ENCODE measurements around the gene REC8. TPM values are rescaled to one million over a fixed set of nuclear protein-coding genes. Genes with fewer than 3 reads are reported as not detected.

The REC8 gene
- total RNA-seq, 1 experiment from 2014 or later: 7.6 TPM

DNA sequence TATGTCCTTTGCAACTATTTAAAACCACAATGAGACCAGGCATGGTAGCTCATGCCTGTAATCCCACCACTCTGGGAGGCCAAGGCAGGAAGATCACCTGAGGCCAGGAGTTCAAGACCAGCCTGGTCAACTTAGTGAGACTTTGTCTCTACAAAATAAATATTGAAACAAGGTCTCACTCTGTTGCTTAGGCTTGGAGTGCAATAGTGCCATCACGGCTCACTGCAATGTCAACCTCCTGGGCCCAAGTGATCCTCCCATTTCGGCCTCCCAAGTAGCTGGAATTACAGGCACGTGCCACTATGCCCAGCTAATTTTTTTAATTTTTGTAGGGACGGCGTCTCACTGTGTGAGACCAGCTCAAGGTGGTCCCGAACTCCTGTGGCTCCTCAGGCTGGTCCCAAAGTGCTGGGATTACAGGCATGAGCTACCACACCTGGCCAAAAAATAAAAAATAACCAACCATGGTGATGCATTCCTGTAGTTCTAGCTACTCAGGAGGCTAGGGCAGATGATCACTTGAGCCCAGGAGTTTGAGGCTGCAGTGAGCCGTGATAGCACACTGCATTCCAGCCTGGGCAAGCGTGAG lies 42.4 kb upstream of the REC8 start:
- intact Hi-C loops (cut with micrococcal nuclease): no loop called here
- Histone ChIP-seq H3K27me3 (ENCODE audit: insufficient read depth, low read length) (no peaks in the 10 kb centered on the region), H3K4me3 (replicated peaks in 1 of 2; ENCODE audit: low read depth in 1 of 2, low read length in 2 of 2) (no peak overlapping the region), H3K27ac (ENCODE audit: low read depth, low read length) (no peak overlapping the region), H3K9me2 (ENCODE audit: insufficient read depth) (no peaks in the 10 kb centered on the region), H3K36me3 (ENCODE audit: control insufficient read depth in 1 of 2, insufficient read depth in 2 of 2, low read length in 2 of 2) (no peaks in the 10 kb centered on the region), H3K4me1 (ENCODE audit: control insufficient read depth in 1 of 2, insufficient read depth in 2 of 2, low read length in 2 of 2) (no peaks in the 10 kb centered on the region), H3K4me2 (ENCODE audit: low read length) (no peak overlapping the region), H3K79me2 (ENCODE audit: insufficient read depth, low read length) (no peaks in the 10 kb centered on the region), H4K20me1 (ENCODE audit: insufficient read depth) (no peaks in the 10 kb centered on the region), H2AFZ (ENCODE audit: low read depth, low read length, poor library complexity, severe bottlenecking) (no peak overlapping the region), H3K9ac (ENCODE audit: low read length) (no peak overlapping the region), H3K9me3 (ENCODE audit: control insufficient read depth in 1 of 2, insufficient read depth in 1 of 2, low read depth in 1 of 2, low read length in 2 of 2) (no peaks in the 10 kb centered on the region)
- RAD21 ChIA-PET (ENCODE audit: low non-redundant PET in 1 of 2, low total read pairs in 2 of 2, uncharacterized antibody in 2 of 2, unreplicated experiment in 2 of 2): no interaction called here
- TF ChIP-seq, protein P1, sequence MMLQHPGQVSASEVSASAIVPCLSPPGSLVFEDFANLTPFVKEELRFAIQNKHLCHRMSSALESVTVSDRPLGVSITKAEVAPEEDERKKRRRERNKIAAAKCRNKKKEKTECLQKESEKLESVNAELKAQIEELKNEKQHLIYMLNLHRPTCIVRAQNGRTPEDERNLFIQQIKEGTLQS (IDR thresholded peaks at IDR 0.05): no peak
- no peak for TF ChIP-seq ZFX (IDR thresholded peaks at IDR 0.05)
- TF ChIP-seq EGR1 (IDR thresholded peaks at IDR 0.05; ENCODE audit: low read depth): no peak
- TF ChIP-seq, protein P2, sequence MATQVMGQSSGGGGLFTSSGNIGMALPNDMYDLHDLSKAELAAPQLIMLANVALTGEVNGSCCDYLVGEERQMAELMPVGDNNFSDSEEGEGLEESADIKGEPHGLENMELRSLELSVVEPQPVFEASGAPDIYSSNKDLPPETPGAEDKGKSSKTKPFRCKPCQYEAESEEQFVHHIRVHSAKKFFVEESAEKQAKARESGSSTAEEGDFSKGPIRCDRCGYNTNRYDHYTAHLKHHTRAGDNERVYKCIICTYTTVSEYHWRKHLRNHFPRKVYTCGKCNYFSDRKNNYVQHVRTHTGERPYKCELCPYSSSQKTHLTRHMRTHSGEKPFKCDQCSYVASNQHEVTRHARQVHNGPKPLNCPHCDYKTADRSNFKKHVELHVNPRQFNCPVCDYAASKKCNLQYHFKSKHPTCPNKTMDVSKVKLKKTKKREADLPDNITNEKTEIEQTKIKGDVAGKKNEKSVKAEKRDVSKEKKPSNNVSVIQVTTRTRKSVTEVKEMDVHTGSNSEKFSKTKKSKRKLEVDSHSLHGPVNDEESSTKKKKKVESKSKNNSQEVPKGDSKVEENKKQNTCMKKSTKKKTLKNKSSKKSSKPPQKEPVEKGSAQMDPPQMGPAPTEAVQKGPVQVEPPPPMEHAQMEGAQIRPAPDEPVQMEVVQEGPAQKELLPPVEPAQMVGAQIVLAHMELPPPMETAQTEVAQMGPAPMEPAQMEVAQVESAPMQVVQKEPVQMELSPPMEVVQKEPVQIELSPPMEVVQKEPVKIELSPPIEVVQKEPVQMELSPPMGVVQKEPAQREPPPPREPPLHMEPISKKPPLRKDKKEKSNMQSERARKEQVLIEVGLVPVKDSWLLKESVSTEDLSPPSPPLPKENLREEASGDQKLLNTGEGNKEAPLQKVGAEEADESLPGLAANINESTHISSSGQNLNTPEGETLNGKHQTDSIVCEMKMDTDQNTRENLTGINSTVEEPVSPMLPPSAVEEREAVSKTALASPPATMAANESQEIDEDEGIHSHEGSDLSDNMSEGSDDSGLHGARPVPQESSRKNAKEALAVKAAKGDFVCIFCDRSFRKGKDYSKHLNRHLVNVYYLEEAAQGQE (IDR thresholded peaks at IDR 0.05; ENCODE audit: low read depth): no peak
- no TSS peak for BruUV-seq (replicated peaks)
- CTCF ChIA-PET: interaction anchor here (1.2 kb wide), 1 partner anchor 21 kb away, joined by 3 read pairs; no protein-coding TSS in a partner anchor
- POLR2A ChIA-PET: interaction anchor here (1.2 to 3.0 kb wide), 2 partner anchors 15 to 35 kb away, joined by 3 to 8 read pairs; partner anchors contain the start of genes DCAF11, NRL and PCK2
- ATAC-seq (no peak), DNase-seq (ENCODE audit: low read depth, low spot score) (no peak)

DNA sequence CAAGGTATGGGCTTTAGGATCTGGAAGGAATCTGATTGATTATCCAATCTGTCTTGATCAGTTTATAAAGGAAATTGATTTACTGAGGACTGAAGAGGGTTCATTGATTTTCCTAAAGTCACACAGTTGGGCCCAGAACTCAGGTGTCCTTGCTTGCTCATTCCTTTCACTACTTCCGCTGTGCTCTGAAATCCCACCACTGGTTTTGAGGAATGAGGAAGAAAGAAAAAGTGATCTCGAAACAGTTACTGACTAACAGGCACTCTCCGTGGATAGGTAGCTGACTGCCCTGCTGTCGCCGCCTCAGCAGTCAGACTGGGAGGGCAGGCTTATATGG lies 41.5 kb upstream of the REC8 start, which contains the start of gene FITM1:
TSS of gene FITM1 (plus strand) at position 280 of the 337 bp plus-strand sequence. CDS start 905 bp downstream, outside the sequence.
- H3K27me3 ChIP-seq (ENCODE audit: insufficient read depth, low read length): no peaks in the 10 kb centered on the region
- TF ChIP-seq EZH2phosphoT487 (IDR thresholded peaks at IDR 0.05; ENCODE audit: borderline replicate concordance) (no peak), EGR1 (IDR thresholded peaks at IDR 0.05; ENCODE audit: low read depth) (no peak), TCF7L2 (IDR thresholded peaks at IDR 0.05; ENCODE audit: borderline replicate concordance, extremely low read depth, insufficient read depth, insufficient read length) (no peak), SP1 (IDR thresholded peaks at IDR 0.05; ENCODE audit: low read depth) (no peak), POLR2A (IDR thresholded peaks at IDR 0.05; ENCODE audit: borderline replicate concordance, extremely low read depth, insufficient read depth, insufficient read length) (no peak), POLR2AphosphoS5 (IDR thresholded peaks at IDR 0.05; ENCODE audit: low read depth, low read length) (no peak), SRF (IDR thresholded peaks at IDR 0.05; ENCODE audit: low read depth) (no peak), FOSL1 (IDR thresholded peaks at IDR 0.05; ENCODE audit: low read depth) (no peak), CBX3 (IDR thresholded peaks at IDR 0.05; ENCODE audit: low read depth) (no peak)
- TF ChIP-seq, protein P3, sequence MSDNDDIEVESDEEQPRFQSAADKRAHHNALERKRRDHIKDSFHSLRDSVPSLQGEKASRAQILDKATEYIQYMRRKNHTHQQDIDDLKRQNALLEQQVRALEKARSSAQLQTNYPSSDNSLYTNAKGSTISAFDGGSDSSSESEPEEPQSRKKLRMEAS (IDR thresholded peaks at IDR 0.05): no peak
- TF ChIP-seq, protein P2 (IDR thresholded peaks at IDR 0.05; ENCODE audit: low read depth): no peak

More for the DNA sequence above, 41.5 kb upstream of the REC8 start, which contains the start of gene FITM1:
- RAD21 ChIA-PET (ENCODE audit: low non-redundant PET in 1 of 2, low total read pairs in 2 of 2, uncharacterized antibody in 2 of 2, unreplicated experiment in 2 of 2): no interaction called here
- Histone ChIP-seq H3K36me3 (ENCODE audit: control insufficient read depth in 1 of 2, insufficient read depth in 2 of 2, low read length in 2 of 2) (no peaks in the 10 kb centered on the region), H3K4me1 (ENCODE audit: control insufficient read depth in 1 of 2, insufficient read depth in 2 of 2, low read length in 2 of 2) (peaks cover 4% of the 10 kb centered on the region in 2 experiments; a peak in 3 of 4 replicates), H2AFZ (ENCODE audit: low read depth, low read length, poor library complexity, severe bottlenecking) (no peak within 1 kb of the TSS), H4K20me1 (ENCODE audit: insufficient read depth) (no peaks in the 10 kb centered on the region), H3K9me3 (ENCODE audit: control insufficient read depth in 1 of 2, insufficient read depth in 1 of 2, low read depth in 1 of 2, low read length in 2 of 2) (no peaks in the 10 kb centered on the region), H3K9me2 (ENCODE audit: insufficient read depth) (no peaks in the 10 kb centered on the region), H3K27ac (ENCODE audit: low read depth, low read length) (no peak within 1 kb of the TSS), H3K4me2 (ENCODE audit: low read length) (no peak within 1 kb of the TSS), H3K9ac (ENCODE audit: low read length) (no peak within 1 kb of the TSS), H3K4me3 (replicated peaks in 1 of 2; ENCODE audit: low read depth in 1 of 2, low read length in 2 of 2) (no peak within 1 kb of the TSS), H3K79me2 (ENCODE audit: insufficient read depth, low read length) (no peaks in the 10 kb centered on the region)
- BruUV-seq (replicated peaks): no TSS peak
- ATAC-seq (no peak), DNase-seq (ENCODE audit: low read depth, low spot score) (no peak)
- intact Hi-C loops (cut with micrococcal nuclease): no loop called here
- POLR2A ChIA-PET: interaction anchor here (1.2 to 3.0 kb wide), 2 partner anchors 16 to 36 kb away, joined by 3 to 8 read pairs; partner anchors contain the start of genes DCAF11, NRL and PCK2
- CTCF ChIA-PET: interaction anchor here (1.2 kb wide), 1 partner anchor 22 kb away, joined by 3 read pairs; no protein-coding TSS in a partner anchor

All from HCT116 (cell line).